HepG2 (cell line): ENCODE data around the gene GSDMA. TPM values are rescaled to one million over a fixed set of nuclear protein-coding genes. Genes with fewer than 3 reads are reported as not detected.

Experiments
- ATAC-seq: fragments of 200-7000 bp; cut with Tn5 transposase; 3 replicates; pipeline ENCODE4 v1.9.1; 2020; ENCODE audit warnings: mild to moderate bottlenecking, moderate library complexity
- BruUV-seq: library from RNA; stranded (reverse); fragments of 400-500 nt; replicated peaks from 2 replicates; lab custom pipeline; 2021; lab: Mats Ljungman, UMichigan
- CTCF ChIA-PET: fragments of 300-600 bp; formaldehyde crosslinking; extraction: SDS; loops from one replicate; lab custom pipeline; 2021; ENCODE audit warnings: low total read pairs, inconsistent platforms, low intra/inter-chr PET ratio; lab: Yijun Ruan, JAX
- POLR2A ChIA-PET: fragments of 350-600 bp; sonication (Branson Sonifier 250); formaldehyde crosslinking; loops from one replicate; lab custom pipeline; 2020; ENCODE audit warnings: antibody characterized with exemption, inconsistent platforms; lab: Yijun Ruan, JAX
- DNase-seq: peaks from one replicate; pipeline ENCODE4 v3.0.0-alpha.2; 2015; ENCODE audit warnings: low spot score
- FAIRE-seq: peaks from 3 replicates; lab custom pipeline; 2011; peaks lifted over from hg19 to GRCh38; lab: Jason Lieb, UNC
- H2AFZ ChIP-seq: one replicate; pipeline ENCODE4 v1.6.1; 2011; ENCODE audit warnings: low read length, inconsistent platforms
- H3K27ac ChIP-seq: fragments of 300-600 bp; 3 replicates; pipeline ENCODE4 v1.8.0; 2011; ENCODE audit warnings: mixed run types, mild to moderate bottlenecking, mixed read lengths, low read length, inconsistent platforms; ENCODE audit not compliant: insufficient read depth; ENCODE audit errors: extremely low read length
- H3K27me3 ChIP-seq, 2 experiments: fragments of 200-600 bp in 1 of 2; 2 replicates in 1 of 2; 3 replicates in 1 of 2; pipeline versions ENCODE4 v1.6.0 to v1.8.0; 2011; ENCODE audit warnings: low read length in 2 of 2, mild to moderate bottlenecking in 2 of 2, moderate library complexity in 2 of 2, inconsistent platforms in 1 of 2; ENCODE audit not compliant: insufficient read depth in 2 of 2, control insufficient read depth in 1 of 2
- H3K36me3 ChIP-seq, 2 experiments: fragments of 200-600 bp in 1 of 2; replicated peaks in 1 of 2; 2 replicates in 1 of 2; 3 replicates in 1 of 2; pipeline versions ENCODE4 v1.5.1 to v1.8.0; 2011; ENCODE audit warnings: low read length in 2 of 2, inconsistent platforms in 1 of 2; ENCODE audit not compliant: insufficient read depth in 2 of 2, control insufficient read depth in 1 of 2
- H3K4me1 ChIP-seq: 2 replicates; pipeline ENCODE4 v1.5.1; 2012; ENCODE audit warnings: low read length, inconsistent platforms; ENCODE audit not compliant: insufficient read depth
- H3K4me2 ChIP-seq: 2 replicates; pipeline ENCODE4 v1.6.0; 2011; ENCODE audit warnings: low read depth, low read length, inconsistent platforms
- H3K4me3 ChIP-seq, 3 experiments: fragments of 200-600 bp in 1 of 3; sonication (generic), shearing (Covaris generic) in 1 of 3; replicated peaks in 1 of 3; 2 replicates each; pipeline ENCODE4 v1.5.1; 2011 to 2016; ENCODE audit warnings: low read length in 3 of 3, inconsistent platforms in 2 of 3, low read depth in 2 of 3, mild to moderate bottlenecking in 2 of 3, control low read depth in 1 of 3, mixed read lengths in 1 of 3; ENCODE audit not compliant: insufficient read depth in 1 of 3
- H3K79me2 ChIP-seq: one replicate; pipeline ENCODE4 v1.6.1; 2011; ENCODE audit warnings: low read length, inconsistent platforms; ENCODE audit not compliant: insufficient read depth
- H3K9ac ChIP-seq: 2 replicates; pipeline ENCODE4 v1.6.0; 2011; ENCODE audit warnings: mild to moderate bottlenecking, low read depth, low read length, inconsistent platforms; ENCODE audit not compliant: insufficient read depth
- H3K9me3 ChIP-seq: 2 replicates; pipeline ENCODE4 v1.5.1; 2012; ENCODE audit warnings: mild to moderate bottlenecking, low read length
- H4K20me1 ChIP-seq: 2 replicates; pipeline ENCODE4 v1.6.0; 2011; ENCODE audit warnings: inconsistent platforms, mild to moderate bottlenecking, low read length, moderate library complexity; ENCODE audit not compliant: insufficient read depth
- HNRNPH1 ChIP-seq: fragments of 200-400 bp; formaldehyde crosslinking; optimal IDR thresholded peaks from 2 replicates; pipeline ENCODE3; 2017; ENCODE audit warnings: mild to moderate bottlenecking, low read depth, low read length
- MAFF ChIP-seq: IDR thresholded peaks from 2 replicates; pipeline ENCODE4 v1.6.1; 2011; ENCODE audit warnings: low read depth, low read length, improper control_type of control experiment
- MAFK ChIP-seq, 2 experiments: IDR thresholded peaks in 1 of 2; conservative IDR thresholded peaks in 1 of 2; 2 replicates each; pipeline ENCODE4 v1.6.1; 2011; ENCODE audit warnings: improper control_type of control experiment in 2 of 2, low read length in 2 of 2
- SP4 ChIP-seq: sonication (generic); formaldehyde crosslinking; IDR thresholded peaks from 2 replicates; pipeline ENCODE4 v1.8.1; 2023; ENCODE audit warnings: mild to moderate bottlenecking, missing genetic modification reagents
- ZBTB4 ChIP-seq: sonication (generic); formaldehyde crosslinking; IDR thresholded peaks from 2 replicates; pipeline ENCODE4 v1.4.0; 2020; ENCODE audit warnings: missing genetic modification reagents, mild to moderate bottlenecking, borderline replicate concordance
- ZNF446 ChIP-seq: sonication (generic); formaldehyde crosslinking; IDR thresholded peaks from 2 replicates; pipeline ENCODE4 v1.5.0; 2020; ENCODE audit warnings: mild to moderate bottlenecking, missing genetic modification reagents
- ZNF543 ChIP-seq: sonication (generic); formaldehyde crosslinking; IDR thresholded peaks from 2 replicates; pipeline ENCODE4 v1.4.0; 2020; ENCODE audit warnings: mild to moderate bottlenecking, missing genetic modification reagents
- WGBS: methylation state at CpG from one replicate; pipeline ENCODE4 v1.1.6; 2017; ENCODE audit warnings: low lambda C conversion rate; 5-methylcytosine and 5-hydroxymethylcytosine counted together
- in situ Hi-C: cut with HindIII; loops from 2 replicates; pipeline ENCODE4 v1.10.0; 2017; ENCODE audit warnings: low pct_unique_long_range_greater_than_20kb; ENCODE audit not compliant: extremely low pct_ligation_motif_present
- intact Hi-C: fragments of 100-400 bp; cut with micrococcal nuclease; formaldehyde crosslinking; loops from one replicate; pipeline ENCODE4 v1.10.0; 2022; ENCODE audit not compliant: unreplicated experiment
- polyA plus RNA-seq, 8 experiments: library from polyadenylated mRNA; depleted of rRNA in 3 of 8; stranded (reverse) in 7 of 8; unstranded in 1 of 8; fragments of >200 nt; fragmentation: Illumina TruSeq in 4 of 8; extraction: Trizol in 4 of 8; gene quantifications; 2 replicates each; pipeline versions ENCODE4 v1.2.1 to v1.2.3, GENCODE V29; 2011 to 2016; ENCODE audit warnings: low read depth in 4 of 8, missing spikeins in 1 of 8, mixed read lengths in 1 of 8; ENCODE audit not compliant: insufficient read depth in 1 of 8
- total RNA-seq, 5 experiments: library from RNA; depleted of rRNA; stranded (reverse); fragments of >200 nt; fragmentation: Illumina TruSeq; extraction: Trizol; gene quantifications; 2 replicates each; pipeline ENCODE4 v1.2.3, GENCODE V29; 2016; ENCODE audit warnings: low read depth in 1 of 5

GSDMA gene
- total and polyA plus RNA-seq, 2 of the 13 experiments (the other 11 are each of a cell fraction or from before 2014, with no cell fraction given): not detected

GRCh38 chr17:39972271-39972670, 9.5 kb downstream of the GSDMA start:
- DNase-seq (no peak), FAIRE-seq (no peak), ATAC-seq (no peak)
- H3K27ac ChIP-seq: no peak overlapping the region
- H3K4me3 ChIP-seq: no peak overlapping the region
- no peaks in the 10 kb centered on the region for H3K9me3 ChIP-seq
- H3K27me3 ChIP-seq: peaks cover 9 to 58% of the 10 kb centered on the region in 2 experiments
- BruUV-seq: no TSS peak
- no peak for TF ChIP-seq SP4 (CRISPR knock-in tag)
- peak; percentile 56; the same call in 1 of the 2 replicates for TF ChIP-seq MAFF
- peak in 1 of 2 experiments; percentile 73; a peak in 2 of 4 replicates for TF ChIP-seq MAFK (conservative IDR thresholded peaks at IDR 0.05 in 1 of 2, IDR thresholded peaks at IDR 0.05 in 1 of 2; ENCODE audit: low read length in 2 of 2)
- no peak overlapping the region for H3K4me2 ChIP-seq
- CTCF ChIA-PET: no interaction called here
- H3K79me2 ChIP-seq: no peaks in the 10 kb centered on the region
- intact Hi-C loops: no loop called here
- no peaks in the 10 kb centered on the region for H3K4me1 ChIP-seq
- H3K9ac ChIP-seq: no peak overlapping the region
- no peak overlapping the region for H2AFZ ChIP-seq
- 52% methylated on average over 3 of the region's 3 CpGs for WGBS
- H3K36me3 ChIP-seq: no peaks in the 10 kb centered on the region
- in situ Hi-C loops: loop anchor here (5.0 kb wide), 1 partner anchor 50 kb away; no protein-coding TSS in a partner anchor
- no peaks in the 10 kb centered on the region for H4K20me1 ChIP-seq
- POLR2A ChIA-PET: no interaction called here

GRCh38 chr17:39973496-39973895, 10.7 kb downstream of the GSDMA start:
- peaks cover 9 to 58% of the 10 kb centered on the region in 2 experiments for H3K27me3 ChIP-seq
- H3K4me3 ChIP-seq: no peak overlapping the region
- FAIRE-seq (no peak), DNase-seq (no peak), ATAC-seq (no peak)
- H3K4me1 ChIP-seq: no peaks in the 10 kb centered on the region
- no peak overlapping the region for H3K27ac ChIP-seq
- no peak overlapping the region for H2AFZ ChIP-seq
- CTCF ChIA-PET: no interaction called here
- WGBS: 84% methylated on average over 2 of the region's 2 CpGs
- TF ChIP-seq ZNF543 (CRISPR knock-in tag): no peak
- no peak for TF ChIP-seq ZBTB4 (CRISPR knock-in tag)
- no peak for TF ChIP-seq ZNF446 (CRISPR knock-in tag)
- no peak for TF ChIP-seq HNRNPH1
- in situ Hi-C loops: loop anchor here (5.0 kb wide), 1 partner anchor 51 kb away; no protein-coding TSS in a partner anchor
- H3K79me2 ChIP-seq: no peaks in the 10 kb centered on the region
- no peaks in the 10 kb centered on the region for H3K36me3 ChIP-seq
- intact Hi-C loops: no loop called here
- H3K9me3 ChIP-seq: no peaks in the 10 kb centered on the region
- no peaks in the 10 kb centered on the region for H4K20me1 ChIP-seq
- no peak overlapping the region for H3K9ac ChIP-seq
- no peak overlapping the region for H3K4me2 ChIP-seq
- no TSS peak for BruUV-seq
- POLR2A ChIA-PET: interaction anchor here (0.9 kb wide), 1 partner anchor 219 kb away, joined by 3 read pairs; no protein-coding TSS in a partner anchor
